H1 (cell line): Measurements from ENCODE around the gene CIT. TPM values are rescaled to one million over a fixed set of nuclear protein-coding genes. Genes with fewer than 3 reads are reported as not detected.

Experiments
- CTCF ChIA-PET: fragments of 300-600 bp; sonication (Branson Sonifier 250); formaldehyde crosslinking; loops from one replicate; lab custom pipeline; 2021; ENCODE audit not compliant: partially characterized antibody; lab: Charles Lee
- POLR2A ChIA-PET: fragments of 300-600 bp; sonication (Branson Sonifier 250); formaldehyde crosslinking; loops from one replicate; lab custom pipeline; 2021; ENCODE audit warnings: inconsistent platforms; ENCODE audit not compliant: partially characterized antibody; lab: Charles Lee
- DNase-seq, 2 experiments: peaks; one replicate each; pipeline versions ENCODE4 v3.0.0 to v3.0.0-alpha.2; 2010 to 2022; ENCODE audit warnings: low spot score in 2 of 2, low read depth in 1 of 2, mixed read lengths in 1 of 2
- FAIRE-seq: peaks from 2 replicates; lab custom pipeline; 2011; peaks lifted over from hg19 to GRCh38; lab: Jason Lieb, UNC
- H2AFZ ChIP-seq: 2 replicates; pipeline ENCODE4 v1.8.1; 2012; ENCODE audit warnings: low read length, inconsistent platforms
- H2AK5ac ChIP-seq: 2 replicates; pipeline ENCODE4 v1.6.1; 2013; ENCODE audit warnings: low read depth, low read length
- H2BK120ac ChIP-seq: replicated peaks from 2 replicates; pipeline ENCODE3; 2013; ENCODE audit warnings: low read depth, low read length, inconsistent platforms
- H2BK12ac ChIP-seq: 2 replicates; pipeline ENCODE4 v1.6.1; 2013; ENCODE audit warnings: low read depth, low read length
- H2BK15ac ChIP-seq: 2 replicates; pipeline ENCODE4 v1.6.1; 2013; ENCODE audit warnings: low read length
- H2BK20ac ChIP-seq: 2 replicates; pipeline ENCODE4 v1.6.1; 2013; ENCODE audit warnings: low read length
- H2BK5ac ChIP-seq: 2 replicates; pipeline ENCODE4 v1.6.1; 2013; ENCODE audit warnings: low read depth, low read length
- H3K14ac ChIP-seq: 2 replicates; pipeline ENCODE4 v1.6.1; 2013; ENCODE audit warnings: inconsistent platforms; ENCODE audit not compliant: insufficient read length
- H3K18ac ChIP-seq: 2 replicates; pipeline ENCODE4 v1.6.1; 2013; ENCODE audit warnings: low read length; ENCODE audit errors: extremely low read depth
- H3K23ac ChIP-seq: 2 replicates; pipeline ENCODE4 v1.6.1; 2013; ENCODE audit warnings: inconsistent platforms; ENCODE audit not compliant: insufficient read length
- H3K23me2 ChIP-seq: 2 replicates; pipeline ENCODE4 v1.6.1; 2013; ENCODE audit warnings: low read depth, low read length
- H3K27ac ChIP-seq: 2 replicates; pipeline ENCODE4 v1.6.1; 2011; ENCODE audit warnings: low read depth, low read length, inconsistent platforms
- H3K27me3 ChIP-seq, 4 experiments: replicated peaks in 1 of 4; 1 replicate in 1 of 4; 2 replicates in 3 of 4; pipeline versions ENCODE4 v1.6.1 to v1.8.1; 2011 to 2013; ENCODE audit warnings: low read length in 3 of 4, mild to moderate bottlenecking in 3 of 4, inconsistent platforms in 2 of 4, mixed read lengths in 2 of 4, moderate library complexity in 1 of 4; ENCODE audit not compliant: control insufficient read depth in 3 of 4, insufficient read depth in 3 of 4; ENCODE audit errors: extremely low read depth in 1 of 4
- H3K36me3 ChIP-seq, 4 experiments: 2 replicates each; pipeline versions ENCODE4 v1.6.1 to v1.8.1; 2011 to 2013; ENCODE audit warnings: mild to moderate bottlenecking in 4 of 4, low read length in 3 of 4, moderate library complexity in 2 of 4, control low read depth in 1 of 4, inconsistent platforms in 1 of 4; ENCODE audit not compliant: insufficient read depth in 4 of 4, control insufficient read depth in 2 of 4
- H3K4ac ChIP-seq: replicated peaks from 2 replicates; pipeline ENCODE3; 2013; ENCODE audit warnings: low read length, low read depth, mixed read lengths, inconsistent platforms; ENCODE audit not compliant: insufficient read length
- H3K4me1 ChIP-seq, 4 experiments: replicated peaks in 1 of 4; 1 replicate in 1 of 4; 2 replicates in 3 of 4; pipeline versions ENCODE4 v1.6.1 to v1.8.1; 2011 to 2013; ENCODE audit warnings: low read length in 3 of 4, inconsistent platforms in 2 of 4, mixed read lengths in 1 of 4; ENCODE audit not compliant: insufficient read depth in 4 of 4, control insufficient read depth in 3 of 4
- H3K4me2 ChIP-seq, 2 experiments: 2 replicates each; pipeline versions ENCODE4 v1.6.1 to v1.8.1; 2011 to 2013; ENCODE audit warnings: low read depth in 2 of 2, low read length in 2 of 2, control low read depth in 1 of 2, inconsistent platforms in 1 of 2, mild to moderate bottlenecking in 1 of 2; ENCODE audit not compliant: insufficient read depth in 1 of 2
- H3K4me3 ChIP-seq, 4 experiments: fragments of 200-600, 300-600 bp in 1 of 4; sonication (generic), shearing (Covaris generic), sonication (Bioruptor Twin) in 1 of 4; 2 replicates each; pipeline versions ENCODE4 v1.5.1 to v1.8.1; 2011 to 2016; ENCODE audit warnings: low read length in 4 of 4, low read depth in 3 of 4, control low read depth in 2 of 4, inconsistent platforms in 2 of 4, mild to moderate bottlenecking in 2 of 4, mixed read lengths in 1 of 4, moderate library complexity in 1 of 4; ENCODE audit not compliant: insufficient read depth in 2 of 4; ENCODE audit errors: extremely low read depth in 1 of 4
- H3K56ac ChIP-seq: replicated peaks from 2 replicates; pipeline ENCODE3; 2013; ENCODE audit warnings: low read depth, mild to moderate bottlenecking, mixed read lengths, low read length, inconsistent platforms; ENCODE audit not compliant: insufficient read length
- H3K79me1 ChIP-seq: 2 replicates; pipeline ENCODE4 v1.6.1; 2013; ENCODE audit warnings: low read depth, low read length, control low read depth
- H3K79me2 ChIP-seq, 2 experiments: 2 replicates each; pipeline versions ENCODE4 v1.6.1 to v1.8.1; 2012 to 2013; ENCODE audit warnings: low read length in 2 of 2, mild to moderate bottlenecking in 2 of 2, inconsistent platforms in 1 of 2; ENCODE audit not compliant: insufficient read depth in 2 of 2, control insufficient read depth in 1 of 2
- H3K9ac ChIP-seq, 4 experiments: replicated peaks in 1 of 4; 1 replicate in 1 of 4; 2 replicates in 3 of 4; pipeline versions ENCODE4 v1.6.1 to v1.8.1; 2011 to 2013; ENCODE audit warnings: low read depth in 3 of 4, low read length in 3 of 4, control low read depth in 2 of 4, mild to moderate bottlenecking in 2 of 4, moderate library complexity in 2 of 4, inconsistent platforms in 1 of 4; ENCODE audit errors: extremely low read depth in 1 of 4
- H3K9me3 ChIP-seq, 2 experiments: 2 replicates each; pipeline versions ENCODE4 v1.6.1 to v1.8.1; 2012 to 2013; ENCODE audit warnings: mild to moderate bottlenecking in 2 of 2, moderate library complexity in 2 of 2, control low read depth in 1 of 2, inconsistent platforms in 1 of 2, low read depth in 1 of 2, low read length in 1 of 2, mixed read lengths in 1 of 2; ENCODE audit not compliant: insufficient read depth in 2 of 2
- H4K20me1 ChIP-seq, 2 experiments: replicated peaks in 1 of 2; 2 replicates each; pipeline versions ENCODE3 to v1.8.1; 2011 to 2013; ENCODE audit warnings: inconsistent platforms in 2 of 2, low read length in 2 of 2, mild to moderate bottlenecking in 1 of 2; ENCODE audit not compliant: insufficient read depth in 2 of 2, control insufficient read depth in 1 of 2
- H4K5ac ChIP-seq: 2 replicates; pipeline ENCODE4 v1.6.1; 2013; ENCODE audit warnings: low read length, low read depth, mixed read lengths, inconsistent platforms; ENCODE audit not compliant: insufficient read length
- H4K8ac ChIP-seq: 2 replicates; pipeline ENCODE4 v1.8.0; 2013; ENCODE audit warnings: mild to moderate bottlenecking, moderate library complexity, low read length, inconsistent platforms; ENCODE audit not compliant: insufficient read depth; ENCODE audit errors: extremely low read depth
- H4K91ac ChIP-seq: replicated peaks from 2 replicates; pipeline ENCODE3; 2013; ENCODE audit warnings: low read length, mixed read lengths, inconsistent platforms; ENCODE audit not compliant: insufficient read length
- BACH1 ChIP-seq: IDR thresholded peaks from 2 replicates; pipeline ENCODE4 v1.6.1; 2012; ENCODE audit warnings: low read length, improper control_type of control experiment
- CHD1 ChIP-seq: IDR thresholded peaks from 2 replicates; pipeline ENCODE4 v1.6.1; 2012; ENCODE audit warnings: low read depth, low read length, improper control_type of control experiment
- CTBP2 ChIP-seq: IDR thresholded peaks from 2 replicates; pipeline ENCODE4 v1.7.0; 2011; ENCODE audit warnings: borderline replicate concordance, mild to moderate bottlenecking, moderate library complexity, mixed read lengths, low read length; ENCODE audit not compliant: insufficient read depth, insufficient read length
- EP300 ChIP-seq, 2 experiments: IDR thresholded peaks; 1 replicate in 1 of 2; 2 replicates in 1 of 2; pipeline ENCODE4 v1.6.1; 2011 to 2012; ENCODE audit warnings: low read depth in 2 of 2, low read length in 2 of 2, mild to moderate bottlenecking in 2 of 2, borderline replicate concordance in 1 of 2, inconsistent platforms in 1 of 2, moderate library complexity in 1 of 2
- GTF2F1 ChIP-seq: IDR thresholded peaks from 2 replicates; pipeline ENCODE4 v1.6.1; 2012; ENCODE audit warnings: low read depth, low read length, improper control_type of control experiment, borderline replicate concordance
- KDM4A ChIP-seq: IDR thresholded peaks from one replicate; pipeline ENCODE4 v1.7.1; 2012; ENCODE audit warnings: low read depth, mild to moderate bottlenecking, moderate library complexity, low read length, inconsistent platforms; ENCODE audit not compliant: severe bottlenecking
- KDM5A ChIP-seq: fragments of 200-600 bp; IDR thresholded peaks from 2 replicates; pipeline ENCODE4 v1.7.1; 2012; ENCODE audit warnings: mild to moderate bottlenecking, low read length, inconsistent platforms, mixed read lengths
- NRF1 ChIP-seq: IDR thresholded peaks from 2 replicates; pipeline ENCODE4 v1.6.1; 2011; ENCODE audit warnings: mild to moderate bottlenecking, low read depth, low read length, improper control_type of control experiment
- PHF8 ChIP-seq: fragments of 200-600 bp; sonication (generic); conservative IDR thresholded peaks from 2 replicates; pipeline ENCODE4 v1.7.1; 2012; ENCODE audit warnings: low read depth, mild to moderate bottlenecking, inconsistent platforms, low read length, moderate library complexity
- RFX5 ChIP-seq: IDR thresholded peaks from 2 replicates; pipeline ENCODE4 v1.6.1; 2011; ENCODE audit warnings: low read depth, low read length, improper control_type of control experiment, borderline replicate concordance
- SP1 ChIP-seq: IDR thresholded peaks from 2 replicates; pipeline ENCODE4 v1.6.1; 2011; ENCODE audit warnings: low read depth, low read length
- SP2 ChIP-seq: IDR thresholded peaks from 2 replicates; pipeline ENCODE4 v1.6.1; 2012; ENCODE audit warnings: mild to moderate bottlenecking, low read length, inconsistent platforms
- TAF7 ChIP-seq: optimal IDR thresholded peaks from 2 replicates; pipeline ENCODE3; 2011; ENCODE audit warnings: low read depth, mild to moderate bottlenecking, inconsistent platforms, low read length, moderate library complexity, borderline replicate concordance
- TBP ChIP-seq: IDR thresholded peaks from 2 replicates; pipeline ENCODE4 v1.6.1; 2011; ENCODE audit warnings: low read depth, low read length, improper control_type of control experiment
- WGBS, 2 experiments: shearing (Covaris generic) in 1 of 2; methylation state at CpG; one replicate each; pipeline versions ENCODE4 v1.1.6 to v1.1.7; 2013 to 2015; ENCODE audit warnings: low lambda C conversion rate in 2 of 2, mixed read lengths in 2 of 2, inconsistent platforms in 1 of 2, low coverage in 1 of 2, missing lambda C conversion rate in 1 of 2; ENCODE audit not compliant: insufficient replicate concordance in 2 of 2, insufficient coverage in 1 of 2, insufficient read length in 1 of 2; ENCODE audit errors: extremely low coverage in 1 of 2, missing lambda C conversion rate in 1 of 2; 5-methylcytosine and 5-hydroxymethylcytosine counted together
- polyA plus RNA-seq, 7 experiments: library from polyadenylated mRNA; depleted of rRNA in 3 of 7; stranded (reverse) in 5 of 7; unstranded in 2 of 7; fragments of >200 nt in 5 of 7; fragments of 200-250 nt in 2 of 7; gene quantifications; 1 replicate in 5 of 7; 2 replicates in 1 of 7; 4 replicates in 1 of 7; pipeline versions ENCODE4 v1.2.1 to v1.2.3, GENCODE V29; 2011 to 2013; ENCODE audit warnings: missing spikeins in 2 of 7, mixed read lengths in 2 of 7
- total RNA-seq: library from RNA; stranded (reverse); fragmentation: NEBNext Ultra II Directional; extraction: Animal tissue kit (Norgen Biotek cat#: 25700); gene quantifications from 2 replicates; pipeline ENCODE4 v1.2.1, GENCODE V29; 2021

CIT gene
- total and polyA plus RNA-seq, 2 of the 8 experiments (the other 6 are each of a cell fraction or from before 2014, with no cell fraction given) = 17.1 to 60.9 TPM

DNA sequence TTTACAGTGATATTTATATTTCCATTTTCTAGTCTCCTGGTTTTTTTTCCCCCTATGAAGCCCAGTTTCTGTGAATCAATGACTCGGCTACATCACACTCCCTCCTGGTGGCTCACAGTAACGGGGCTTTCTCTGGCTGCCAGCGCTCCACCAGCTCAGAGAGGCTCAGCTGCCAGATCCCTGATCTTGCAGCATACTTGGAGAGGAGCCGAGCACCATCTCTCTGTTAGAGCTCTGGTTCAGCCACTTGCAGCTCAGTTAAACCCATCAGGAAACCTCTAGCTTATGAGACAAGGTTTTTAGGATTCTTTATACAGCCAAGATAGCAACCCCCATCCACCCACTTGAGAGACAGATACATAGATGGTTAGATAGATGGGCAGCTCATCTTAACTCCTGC, 74.6 kb downstream of the CIT start:
- Histone ChIP-seq H4K5ac (no peak overlapping the region), H2AFZ (no peak overlapping the region), H3K36me3 (peaks cover 0 to 7% (median 1%) of the 10 kb centered on the region in 4 experiments; a peak in 4 of 8 replicates), H3K4ac (no peak overlapping the region), H2BK20ac (no peak overlapping the region), H3K79me2 (peaks cover 0 to 3% of the 10 kb centered on the region in 2 experiments; a peak in 1 of 4 replicates), H3K4me3 (no peak overlapping the region), H3K27me3 (no peaks in the 10 kb centered on the region), H3K9ac (no peak overlapping the region), H3K56ac (no peak overlapping the region), H4K8ac (no peak overlapping the region), H3K27ac (no peak overlapping the region), H2AK5ac (no peak overlapping the region), H3K4me1 (peaks cover 3 to 4% (median 4%) of the 10 kb centered on the region in 4 experiments; a peak in 6 of 7 replicates), H2BK12ac (no peak overlapping the region), H2BK5ac (no peak overlapping the region), H3K23ac (no peak overlapping the region), H3K18ac (no peak overlapping the region; the same call in 1 of the 2 replicates), H3K9me3 (peaks cover 0 to 7% of the 10 kb centered on the region in 2 experiments; a peak in 2 of 4 replicates), H3K4me2 (peak overlapping the region in 1 of 2 experiments; percentile 49; a peak in 1 of 4 replicates), H3K23me2 (peaks cover 5% of the 10 kb centered on the region; the same call in 1 of the 2 replicates), H4K91ac (no peak overlapping the region), H2BK15ac (no peak overlapping the region), H3K79me1 (no peaks in the 10 kb centered on the region), H3K14ac (no peak overlapping the region), H4K20me1 (peaks cover 1 to 6% of the 10 kb centered on the region in 2 experiments), H2BK120ac (no peak overlapping the region)
- no peak for DNase-seq
- no peak for FAIRE-seq
- ChIA-PET POLR2A (interaction anchor here (1.4 to 2.7 kb wide), 2 partner anchors 8 to 399 kb away, joined by 4 to 7 read pairs; partner anchors contain the start of gene RPLP0), CTCF (interaction anchor here (0.6 to 3.2 kb wide), 5 partner anchors 9 to 204 kb away, joined by 3 to 23 read pairs (median 3); no protein-coding TSS in a partner anchor)
- whole genome bisulfite sequencing, 2 experiments = 84% methylated on average over 4 of the region's 4 CpGs; no CpG with 5 or more reads in 1 of the 2 experiments
- TF ChIP-seq EP300 (IDR thresholded peaks at IDR 0.05; ENCODE audit: borderline replicate concordance in 1 of 2, low read depth in 2 of 2, low read length in 2 of 2) = no peak
- TF ChIP-seq GTF2F1 = no peak
- TF ChIP-seq CTBP2 = no peak
- no peak for TF ChIP-seq SP2
- no peak for TF ChIP-seq PHF8
- no peak for TF ChIP-seq TAF7
- no peak for TF ChIP-seq NRF1
- no peak for TF ChIP-seq RFX5
- TF ChIP-seq KDM4A = no peak
- TF ChIP-seq BACH1 = no peak
- no peak for TF ChIP-seq CHD1
- TF ChIP-seq TBP = no peak
- TF ChIP-seq KDM5A = no peak
- TF ChIP-seq SP1 = no peak
